ENCODE results near the gene RPRD2.

The RPRD2 gene

DNA sequence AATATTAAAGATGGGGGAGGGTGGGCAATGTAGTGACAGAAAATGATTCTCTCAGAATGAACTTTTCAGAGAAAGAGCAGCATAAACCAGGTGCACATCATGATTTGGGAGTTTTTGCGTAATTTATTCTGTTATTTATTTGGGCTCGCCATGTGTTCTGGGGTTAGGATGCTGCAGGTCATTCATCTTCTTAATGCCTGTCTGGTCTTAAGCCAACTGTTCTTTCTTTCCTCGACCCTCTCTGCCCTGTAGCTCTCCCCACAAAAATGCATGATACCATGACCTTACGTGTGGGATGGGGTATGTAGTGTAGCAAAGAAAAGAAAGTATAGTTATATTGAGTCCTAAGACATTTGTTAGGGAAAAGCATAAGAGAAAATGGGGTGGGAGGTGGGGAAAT is 110.9 kb downstream of the RPRD2 start:
- DNase-seq = no peak

DNA sequence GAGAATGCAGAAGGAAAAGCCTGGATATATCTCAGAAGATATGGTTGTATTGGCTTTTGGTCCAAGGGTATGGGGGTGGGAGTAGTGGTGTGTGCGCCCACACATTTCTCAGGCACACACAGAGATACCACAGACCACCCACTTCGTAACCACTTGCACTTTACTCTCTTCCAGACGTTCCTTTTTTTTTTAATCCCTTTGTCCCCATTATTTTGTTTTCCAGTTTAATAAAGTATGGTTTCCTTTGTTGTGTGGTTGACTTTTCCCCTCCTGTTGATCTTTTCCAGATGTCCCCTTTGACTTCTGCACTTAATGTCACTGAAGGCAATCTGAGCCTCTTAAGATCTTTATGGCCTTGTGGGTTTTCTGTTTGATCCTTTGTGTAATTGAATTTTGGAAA is 112.8 kb downstream of the RPRD2 start:
- DNase-seq = no peak

DNA sequence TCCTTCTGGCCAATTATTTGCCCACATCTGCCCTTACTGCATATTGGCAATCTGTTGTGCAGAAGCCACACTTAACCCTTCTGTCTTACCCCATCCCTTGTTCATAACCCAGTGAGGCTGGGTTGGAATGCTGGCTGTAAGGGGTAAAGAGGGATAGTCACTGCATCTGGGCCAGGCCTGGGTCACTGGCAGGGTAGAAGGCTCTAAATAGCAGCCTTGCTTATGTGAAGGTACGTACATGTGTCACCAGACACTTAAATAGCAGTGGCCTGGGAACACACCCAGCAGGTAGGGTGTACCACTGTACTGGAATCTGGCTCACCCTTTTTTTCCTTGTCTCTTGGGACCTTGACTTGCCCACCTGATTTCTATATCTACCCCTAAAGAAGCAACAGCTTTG is 113.4 kb downstream of the RPRD2 start:
- no peak for DNase-seq

DNA sequence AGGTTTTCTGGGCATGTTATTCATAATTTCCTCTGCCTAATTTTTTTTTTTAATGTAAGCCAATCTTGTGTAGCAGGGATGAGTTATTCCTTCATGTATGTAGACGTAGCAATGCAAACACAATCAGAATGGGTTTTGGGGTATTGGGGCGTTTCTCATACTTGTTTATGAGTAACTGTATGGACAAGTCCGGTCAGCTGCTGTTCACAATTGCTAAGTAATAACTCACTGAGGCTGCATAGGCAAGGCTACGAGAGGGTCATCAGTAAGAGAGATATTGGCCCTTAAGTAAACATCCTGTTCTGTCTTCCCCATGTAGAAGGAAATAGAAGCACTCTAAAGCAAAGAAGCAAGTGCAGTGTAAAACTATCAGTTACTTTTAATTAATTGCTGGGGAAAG is 113.8 kb downstream of the RPRD2 start:
- no peak for DNase-seq

DNA sequence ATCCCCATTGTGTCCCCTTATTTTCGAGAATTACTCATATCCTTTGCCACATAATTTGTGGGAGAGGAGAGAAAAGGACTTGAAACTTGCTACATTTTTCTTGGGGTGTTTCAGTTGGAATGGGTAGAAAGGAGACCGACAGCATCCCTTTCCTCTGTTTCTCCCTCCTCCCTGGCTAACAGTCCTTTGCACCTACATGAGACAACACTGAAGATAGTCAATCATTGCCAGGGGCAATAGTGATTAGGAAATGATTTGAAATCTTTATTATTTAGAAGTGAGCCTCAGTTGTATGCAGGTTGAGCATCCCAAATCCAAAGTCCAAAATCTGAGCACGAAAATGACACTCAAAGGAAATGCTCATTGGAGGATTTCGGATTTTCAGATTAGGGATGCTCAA is 115.4 kb downstream of the RPRD2 start:
- no peak for DNase-seq

DNA sequence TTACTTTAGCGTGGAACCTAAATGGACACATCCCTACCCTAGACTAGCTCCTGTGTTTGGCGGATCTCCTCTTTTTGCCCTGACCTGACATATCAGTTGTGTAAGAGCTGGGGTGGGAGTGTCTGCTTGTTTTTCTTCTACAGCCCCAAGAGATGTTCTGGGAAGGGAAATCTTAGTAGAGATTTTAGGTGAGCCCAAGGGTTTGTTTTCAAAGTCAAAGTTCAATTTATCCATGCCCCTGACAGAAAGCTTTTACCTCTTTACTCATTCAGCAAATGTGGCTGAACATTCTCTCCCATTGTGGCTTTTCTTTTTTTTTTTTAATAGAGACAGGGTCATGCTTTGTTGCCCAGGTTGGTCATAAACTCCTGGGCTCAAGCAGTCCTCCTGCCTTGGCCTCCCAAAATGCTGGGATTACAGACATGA is 116.0 kb downstream of the RPRD2 start:
- no peak for DNase-seq

DNA sequence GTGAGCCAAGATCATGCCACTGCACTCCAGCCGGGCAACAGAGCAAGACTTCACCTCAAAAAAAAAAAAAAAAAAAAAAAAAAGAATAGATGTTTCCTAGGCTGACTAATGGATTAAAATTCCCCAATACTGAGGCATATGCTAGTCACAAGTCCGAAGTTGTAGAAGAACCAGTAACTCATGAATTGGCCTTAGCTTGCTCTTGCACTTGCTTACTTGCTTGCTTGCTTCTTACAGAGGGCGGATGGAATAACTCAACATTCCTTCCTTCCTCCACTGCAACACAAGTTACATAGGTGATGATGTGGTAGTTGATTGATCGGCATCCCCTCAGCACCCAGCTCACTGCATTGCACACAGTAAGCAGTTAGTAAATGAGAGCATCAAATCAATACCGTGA is 120.5 kb downstream of the RPRD2 start:
- DNase-seq = no peak

DNA sequence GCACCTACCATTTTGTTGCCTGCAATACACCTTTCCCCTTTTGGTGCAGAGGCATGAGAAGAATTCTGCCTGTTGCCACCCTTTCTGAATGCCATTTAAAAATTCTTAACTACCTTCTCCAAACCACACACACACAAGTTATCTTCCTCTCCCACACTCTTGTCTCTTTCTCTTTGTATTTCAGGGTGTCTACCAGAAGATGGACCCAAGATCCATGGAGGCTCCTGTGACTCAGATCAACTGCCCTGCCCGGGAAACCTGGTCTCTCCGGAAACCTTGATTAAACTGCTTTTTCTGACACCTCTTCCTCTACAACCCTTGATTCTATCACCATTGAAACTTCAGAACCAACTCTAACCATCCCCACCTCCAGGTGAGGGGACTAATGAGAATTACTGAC is 120.9 kb downstream of the RPRD2 start:
- no peak for DNase-seq

DNA sequence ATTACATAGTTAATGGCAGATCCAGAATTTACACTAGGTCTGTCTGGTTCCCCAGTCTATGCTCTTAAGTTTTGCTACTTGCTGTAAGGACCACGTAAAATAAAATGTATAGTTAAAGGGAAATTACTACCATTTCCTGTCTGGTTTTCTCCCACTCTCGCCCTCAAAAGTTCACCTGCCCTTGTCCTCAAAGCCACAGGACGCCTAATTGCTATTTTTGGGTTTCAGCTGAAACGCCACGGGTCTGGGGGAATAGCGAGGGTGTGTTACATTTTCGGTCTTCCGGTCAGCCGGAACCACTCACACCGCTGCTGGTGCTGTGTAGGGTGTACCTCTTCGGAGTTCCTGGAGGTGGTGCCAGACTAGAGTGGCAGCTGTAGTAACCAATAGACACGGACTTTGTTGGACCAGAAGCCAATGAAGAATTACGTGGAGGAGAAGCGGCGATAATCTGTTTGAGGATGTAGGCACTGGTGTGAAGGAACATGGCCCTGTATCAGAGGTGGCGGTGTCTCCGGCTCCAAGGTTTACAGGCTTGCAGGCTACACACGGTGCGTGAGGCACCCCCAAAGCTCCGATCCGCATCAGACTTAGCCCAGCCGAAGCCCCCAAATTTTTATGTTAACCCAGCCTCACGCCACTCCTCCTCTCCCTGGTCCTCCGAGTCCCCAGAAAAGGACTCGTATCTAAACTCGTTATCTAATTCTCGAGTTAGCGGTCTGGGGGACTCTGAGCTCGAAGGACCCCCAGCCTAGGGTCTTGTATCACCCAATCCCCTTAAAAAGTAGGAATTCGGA is 123.2 kb downstream of the RPRD2 start, which contains the start of gene TARS2:
Gene TARS2 (plus strand): TSS at position 454 of the 797 bp plus-strand sequence. CDS start 32 bp downstream, at position 486.
- DNase-seq = peak; percentile 94

DNA sequence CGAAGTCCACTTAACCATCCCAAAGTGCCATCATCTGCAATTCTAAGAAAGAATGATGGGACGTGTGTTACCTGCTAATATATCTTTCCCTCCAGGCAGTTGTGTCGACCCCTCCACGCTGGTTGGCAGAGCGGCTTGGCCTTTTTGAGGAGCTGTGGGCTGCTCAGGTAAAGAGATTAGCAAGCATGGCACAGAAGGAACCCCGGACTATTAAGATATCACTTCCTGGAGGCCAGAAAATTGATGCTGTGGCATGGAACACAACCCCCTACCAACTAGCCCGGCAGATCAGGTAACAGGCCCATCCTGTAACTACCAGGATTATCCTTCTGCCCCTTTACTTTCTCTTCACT is 123.8 kb downstream of the RPRD2 start:
- no peak for DNase-seq

DNA sequence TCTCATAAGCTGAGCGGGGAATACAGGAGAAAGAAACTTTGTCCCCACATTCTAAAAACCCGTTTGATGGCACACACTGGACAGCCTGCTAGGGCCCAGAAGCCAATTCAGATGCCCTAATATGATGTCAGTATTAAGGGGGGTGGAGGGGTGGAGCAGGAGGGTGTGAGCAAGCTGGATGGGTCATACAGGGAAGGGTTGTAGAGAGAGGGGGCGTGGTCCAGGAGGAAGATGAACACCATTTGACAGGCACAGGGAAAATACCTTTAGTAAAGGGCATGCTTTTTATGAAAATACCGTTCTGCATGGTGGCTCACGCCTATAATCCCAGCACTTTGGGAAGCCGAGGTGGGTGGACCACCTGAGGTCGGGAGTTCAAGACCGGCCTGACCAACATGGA is 129.2 kb downstream of the RPRD2 start:
- DNase-seq = no peak

DNA sequence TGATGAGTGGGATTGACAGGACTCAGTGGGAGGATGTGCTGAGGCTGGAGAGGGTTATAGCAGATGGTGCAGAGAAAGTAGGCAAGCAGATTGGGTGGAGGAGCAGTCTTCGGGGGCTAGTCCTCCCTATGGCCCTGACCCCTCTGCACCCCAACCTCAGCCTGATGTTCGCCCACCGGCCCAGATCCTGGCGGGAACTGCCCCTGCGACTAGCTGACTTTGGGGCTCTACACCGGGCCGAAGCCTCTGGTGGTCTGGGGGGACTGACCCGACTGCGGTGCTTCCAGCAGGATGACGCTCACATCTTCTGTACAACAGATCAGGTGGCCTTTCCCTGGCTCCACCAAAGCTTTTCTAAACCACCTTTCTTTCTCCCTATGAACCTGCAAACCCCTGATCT is 134.4 kb downstream of the RPRD2 start:
- DNase-seq = no peak

DNA sequence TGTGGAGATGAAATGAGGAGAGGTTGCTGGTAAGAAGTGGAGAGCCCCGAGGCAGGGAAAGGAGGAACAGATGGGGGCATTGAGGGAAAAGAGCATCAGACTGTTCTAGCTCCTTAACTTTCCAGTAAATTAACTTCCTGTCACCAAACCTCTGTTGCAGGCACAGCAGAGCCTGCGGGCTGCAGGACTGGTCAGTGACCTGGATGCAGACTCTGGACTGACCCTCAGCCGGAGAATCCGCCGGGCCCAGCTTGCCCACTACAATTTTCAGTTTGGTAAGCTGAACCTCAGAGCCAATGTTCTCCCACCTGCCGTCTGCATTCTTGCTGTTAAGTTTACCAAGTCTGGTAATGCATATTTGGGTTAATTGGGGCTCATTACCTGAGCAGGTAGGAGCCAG is 141.5 kb downstream of the RPRD2 start:
- no peak for DNase-seq

DNA sequence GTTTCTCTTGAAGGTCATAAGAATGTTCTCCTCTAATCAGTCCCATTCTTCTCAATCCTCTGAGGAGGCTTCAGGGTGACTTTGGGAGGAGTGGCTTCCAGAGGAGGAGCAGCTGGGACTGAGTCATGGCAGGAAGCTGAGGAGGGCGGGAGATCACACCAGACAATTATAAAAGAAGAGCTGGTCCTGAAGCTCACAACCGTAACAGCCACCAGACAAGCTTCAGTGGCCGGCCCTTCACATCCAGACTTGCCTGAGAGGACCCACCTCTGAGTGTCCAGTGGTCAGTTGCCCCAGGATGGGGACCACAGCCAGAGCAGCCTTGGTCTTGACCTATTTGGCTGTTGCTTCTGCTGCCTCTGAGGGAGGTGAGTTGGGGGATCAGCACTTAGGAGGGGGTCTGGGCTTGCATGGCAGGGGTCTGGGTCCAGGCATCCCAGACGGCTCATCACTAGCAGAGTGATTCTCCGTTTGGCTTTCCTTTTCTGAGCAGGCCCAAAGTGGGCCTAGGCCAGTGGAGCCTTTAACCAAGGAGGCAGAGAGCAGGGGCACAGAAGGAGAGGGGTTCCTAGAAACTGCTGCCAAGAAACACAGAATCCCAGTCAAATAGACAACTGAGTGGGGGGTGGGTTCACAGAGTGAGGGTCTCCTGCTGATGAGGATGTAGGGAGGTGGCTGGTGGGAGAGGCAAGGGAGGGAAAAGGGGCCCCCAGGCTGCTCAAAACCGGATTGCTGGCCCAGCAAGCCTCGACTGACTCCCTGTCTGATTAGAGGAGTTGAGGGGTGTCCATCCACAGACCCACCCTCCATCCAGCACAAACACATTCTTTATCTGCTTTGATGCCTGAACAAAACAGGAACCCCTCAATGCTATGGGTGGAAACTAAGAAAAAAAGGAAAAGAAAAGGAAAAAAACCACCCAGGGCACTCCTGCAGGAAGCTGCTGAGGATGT is 144.2 kb downstream of the RPRD2 start, which contains the start of gene ECM1:
Gene ECM1 (plus strand): TSS at position 198 of the 953 bp plus-strand sequence. CDS start 101 bp downstream, at position 299.
- no peak for DNase-seq

DNA sequence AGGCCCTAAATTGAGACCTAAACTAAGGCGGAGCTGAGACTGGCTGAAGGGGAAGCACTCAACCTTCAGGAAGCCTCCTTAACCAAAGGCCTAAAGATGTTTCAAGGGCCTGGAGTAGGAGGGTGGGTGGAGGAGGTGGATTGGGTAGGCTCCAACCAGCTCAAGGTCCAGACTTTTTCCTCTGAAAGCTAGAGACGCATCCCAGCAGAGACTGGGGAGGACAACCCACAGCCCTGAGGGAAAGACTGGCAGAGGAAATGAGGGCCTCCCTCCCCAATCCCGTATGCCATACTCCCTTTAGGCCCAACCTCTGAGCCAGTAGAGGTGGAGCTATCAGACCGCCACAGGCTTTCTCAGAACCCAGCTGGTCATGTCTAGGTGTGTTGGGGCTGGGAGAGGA is 145.0 kb downstream of the RPRD2 start:
- DNase-seq = no peak

DNA sequence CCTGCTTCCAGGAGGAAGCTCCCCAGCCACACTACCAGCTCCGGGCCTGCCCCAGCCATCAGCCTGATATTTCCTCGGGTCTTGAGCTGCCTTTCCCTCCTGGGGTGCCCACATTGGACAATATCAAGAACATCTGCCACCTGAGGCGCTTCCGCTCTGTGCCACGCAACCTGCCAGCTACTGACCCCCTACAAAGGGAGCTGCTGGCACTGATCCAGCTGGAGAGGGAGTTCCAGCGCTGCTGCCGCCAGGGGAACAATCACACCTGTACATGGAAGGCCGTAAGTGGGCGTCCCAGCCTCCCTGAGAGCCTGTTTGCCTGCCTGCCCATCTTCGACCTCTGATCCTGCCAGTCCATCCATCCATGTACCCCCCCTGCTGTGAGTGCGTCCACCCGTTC is 147.6 kb downstream of the RPRD2 start:
- DNase-seq = peak; percentile 89

DNA sequence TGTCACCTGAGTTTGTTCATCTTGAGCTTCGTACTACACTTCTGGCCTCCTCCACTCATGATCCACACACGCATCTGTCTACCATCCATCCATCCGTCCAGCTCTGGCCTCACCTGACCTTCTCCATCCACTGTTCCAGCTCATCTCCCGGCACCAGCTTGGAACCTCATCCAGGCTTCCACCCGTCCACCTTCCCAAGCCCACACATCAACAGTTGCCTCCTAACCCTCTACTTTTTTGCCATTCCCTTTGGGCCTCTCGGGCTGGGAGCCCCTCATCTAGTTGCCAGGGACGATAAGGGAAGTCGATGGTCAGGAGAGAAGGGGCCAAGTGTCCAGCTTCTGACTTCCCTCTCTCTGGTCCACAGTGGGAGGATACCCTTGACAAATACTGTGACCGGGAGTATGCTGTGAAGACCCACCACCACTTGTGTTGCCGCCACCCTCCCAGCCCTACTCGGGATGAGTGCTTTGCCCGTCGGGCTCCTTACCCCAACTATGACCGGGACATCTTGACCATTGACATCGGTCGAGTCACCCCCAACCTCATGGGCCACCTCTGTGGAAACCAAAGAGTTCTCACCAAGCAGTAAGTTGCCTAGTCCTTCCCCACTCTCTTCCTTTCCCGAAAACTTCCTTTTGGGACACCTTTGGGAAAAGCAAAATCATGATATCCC is 148.2 kb downstream of the RPRD2 start:
- DNase-seq = no peak

DNA sequence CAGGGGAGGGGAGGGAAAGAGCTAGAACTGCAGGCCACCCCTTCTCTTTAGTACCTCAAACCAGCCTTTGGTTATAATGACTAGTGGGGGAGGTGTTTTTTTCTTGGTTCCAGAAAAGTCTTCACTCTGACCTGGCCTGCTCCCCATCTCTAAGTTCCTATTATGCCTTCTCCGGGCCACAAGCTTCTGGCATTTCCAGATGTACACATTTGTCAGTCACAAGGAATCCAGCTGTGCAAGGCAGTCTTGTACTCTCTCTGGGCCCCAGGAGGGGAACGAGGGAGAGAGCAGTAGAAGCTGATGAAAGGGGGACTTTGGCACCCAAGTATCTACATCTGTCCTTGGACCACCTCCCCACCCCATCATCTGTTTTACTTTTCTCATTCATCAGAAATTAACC is 148.9 kb downstream of the RPRD2 start:
- DNase-seq = no peak

DNA sequence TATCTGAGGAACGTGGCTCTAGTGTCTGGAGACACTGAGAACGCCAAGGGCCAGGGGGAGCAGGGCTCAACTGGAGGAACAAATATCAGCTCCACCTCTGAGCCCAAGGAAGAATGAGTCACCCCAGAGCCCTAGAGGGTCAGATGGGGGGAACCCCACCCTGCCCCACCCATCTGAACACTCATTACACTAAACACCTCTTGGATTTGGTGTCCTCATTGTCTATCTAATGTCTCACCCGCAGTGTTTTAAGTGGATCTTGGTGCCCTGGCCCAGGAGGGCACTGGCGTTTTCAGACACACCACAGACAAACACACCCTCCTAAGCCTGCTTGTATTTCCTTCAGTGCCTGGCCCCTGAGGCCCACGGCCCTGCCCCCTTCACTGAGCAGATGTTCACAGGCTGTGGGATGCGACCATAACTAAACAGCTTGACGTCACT is 149.4 kb downstream of the RPRD2 start:
- no peak for DNase-seq

DNA sequence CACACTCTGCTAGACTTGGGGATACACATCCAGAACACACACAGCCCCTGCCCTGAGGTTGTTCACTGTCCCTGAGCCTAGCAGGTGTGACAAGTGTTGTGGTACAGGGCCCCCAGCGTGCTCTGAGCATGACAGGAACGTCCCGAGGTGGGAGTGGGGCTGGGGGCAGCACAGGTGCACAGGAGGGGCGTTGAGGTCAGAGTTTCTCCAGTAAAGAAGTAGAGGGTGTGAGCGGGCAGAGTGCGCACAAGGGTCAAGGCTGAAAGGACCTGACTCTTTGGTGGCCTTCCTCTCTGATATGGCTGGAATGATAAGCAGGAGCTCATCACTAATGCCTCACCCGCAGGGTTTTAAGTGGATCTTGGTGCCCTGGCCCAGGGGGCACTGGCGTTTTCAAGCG is 150.3 kb downstream of the RPRD2 start:
- DNase-seq = no peak

DNA sequence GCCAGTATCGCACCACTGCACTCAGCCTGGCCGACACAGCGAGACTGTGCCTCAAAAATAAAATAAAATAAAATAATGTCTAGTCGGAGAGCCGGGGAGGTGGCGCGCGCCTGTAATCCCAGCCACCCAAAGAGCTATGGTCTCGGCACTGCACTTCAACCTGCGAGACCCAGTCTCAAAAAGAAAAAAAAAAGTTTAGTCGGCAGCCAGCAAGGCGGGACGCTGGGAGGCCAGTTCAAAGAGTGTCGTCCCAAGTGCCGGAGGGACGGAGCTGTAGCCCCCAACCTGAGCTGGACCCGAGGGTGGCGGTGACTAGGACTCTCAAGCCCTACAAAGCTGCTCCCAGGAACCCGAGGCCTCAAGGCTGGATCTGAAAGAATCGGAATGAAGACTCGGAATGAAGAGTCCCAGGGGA is 151.0 kb downstream of the RPRD2 start:
- DNase-seq = no peak

DNA sequence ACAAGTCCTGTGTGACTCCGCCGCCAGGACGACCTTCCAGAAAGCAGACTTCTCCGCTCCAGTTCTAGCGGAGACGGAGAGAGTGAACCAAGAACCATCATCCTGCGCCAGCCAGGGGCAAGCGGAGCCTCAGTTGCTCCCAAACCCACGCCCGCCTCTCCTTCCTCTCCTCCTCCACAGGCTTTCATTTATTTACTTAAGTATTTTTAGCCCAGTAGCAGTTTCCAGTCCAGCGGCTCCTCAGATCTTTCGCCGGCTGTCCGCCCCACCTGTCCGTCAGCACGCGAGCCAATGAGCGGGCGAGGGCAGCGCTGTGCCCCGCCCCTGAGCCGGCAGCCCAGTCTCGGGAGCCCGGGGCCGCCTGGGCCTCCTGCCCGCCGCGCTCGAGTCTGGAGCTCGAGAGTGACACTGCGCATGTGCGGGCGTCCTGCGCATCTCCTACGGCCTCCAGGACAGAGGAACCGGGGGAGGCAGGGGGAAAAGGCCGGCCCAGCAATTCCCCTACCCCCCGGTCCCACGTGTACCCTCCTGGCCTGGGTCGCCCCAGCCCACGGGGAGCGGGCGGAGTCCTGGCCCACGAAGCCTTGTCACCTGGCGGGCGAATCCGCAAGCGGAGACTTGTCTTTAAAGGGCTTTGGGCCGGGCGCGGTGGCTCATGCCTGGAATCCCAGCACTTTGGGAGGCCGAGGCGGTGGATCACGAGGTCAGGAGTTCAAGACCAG is 151.5 kb downstream of the RPRD2 start, which contains the start of gene FALEC:
Gene FALEC (plus strand): TSS at position 425 of the 722 bp plus-strand sequence.
- peak; percentile 94 for DNase-seq
